Uterus (tissue), 4 donors: Measurements from ENCODE around the gene SEMA3D. TPM values are rescaled to one million over a fixed set of nuclear protein-coding genes. Genes with fewer than 3 reads are reported as not detected.

Source experiments
- DNase-seq, 2 donors: peaks; one replicate each; pipeline ENCODE4 v3.0.0-alpha.2; 2019 to 2020
- H3K27ac ChIP-seq, 2 donors: fragments of 200-600 bp; sonication (generic); 1 replicate in 1 of 2; 2 replicates in 1 of 2; pipeline ENCODE4 v1.5.1; 2016 to 2018
- H3K27me3 ChIP-seq, 2 donors: fragments of 200-600 bp; sonication (generic); one replicate each; pipeline ENCODE4 v1.5.1; 2018 to 2019; ENCODE audit warnings: control low read depth in 1 of 2
- H3K36me3 ChIP-seq, 2 donors: fragments of 200-600 bp; sonication (generic); one replicate each; pipeline ENCODE4 v1.5.1; 2019; ENCODE audit warnings: control low read depth in 1 of 2
- H3K4me1 ChIP-seq, 2 donors: fragments of 200-600 bp; sonication (generic); one replicate each; pipeline ENCODE4 v1.5.1; 2018 to 2019; ENCODE audit warnings: control low read depth in 1 of 2
- H3K4me3 ChIP-seq, 2 donors: fragments of 200-600 bp; sonication (generic); 1 replicate in 1 of 2; 2 replicates in 1 of 2; pipeline ENCODE4 v1.5.1; 2018 to 2019; ENCODE audit warnings: mild to moderate bottlenecking in 1 of 2
- H3K9me3 ChIP-seq, 2 donors: fragments of 200-600 bp; sonication (generic); one replicate each; pipeline ENCODE4 v1.5.1; 2019; ENCODE audit warnings: control low read depth in 1 of 2
- CTCF ChIP-seq, 4 experiments: fragments of 200-600 bp in 2 of 4; fragments of 450-650 bp in 2 of 4; sonication (generic) in 2 of 4; IDR thresholded peaks; one replicate each; pipeline ENCODE4 v1.5.1; 2016 to 2019; ENCODE audit warnings: antibody characterized with exemption in 4 of 4, mild to moderate bottlenecking in 2 of 4, moderate library complexity in 1 of 4
- POLR2A ChIP-seq, 2 donors: fragments of 450-650 bp; IDR thresholded peaks; one replicate each; pipeline ENCODE4 v1.6.1; 2016; ENCODE audit warnings: antibody characterized with exemption in 2 of 2, mild to moderate bottlenecking in 1 of 2, moderate library complexity in 1 of 2
- intact Hi-C: fragments of 100-400 bp; cut with DNase I; formaldehyde crosslinking; loops from one replicate; pipeline ENCODE4 v1.15.1; 2023; ENCODE audit warnings: low total_unique reads
- total RNA-seq, 4 donors: library from RNA; depleted of rRNA in 3 of 4; stranded (reverse); fragments of >200 nt in 3 of 4; gene quantifications; one replicate each; pipeline versions ENCODE4 v1.1.0 to v1.2.4, GENCODE V29; 2014 to 2023
- donor health status: DM: yes; HTN: yes; CAD: no.

The SEMA3D gene
- total RNA-seq, 4 donors from 2014 or later, result 7.1 to 68.6 (median 20.4) TPM

GRCh38 chr7:84950836-84951235, 236.0 kb downstream of the SEMA3D start:
- Histone ChIP-seq H3K27ac (no peak overlapping the region), H3K36me3 (no peaks in the 10 kb centered on the region), H3K4me3 (no peak overlapping the region), H3K4me1 (no peaks in the 10 kb centered on the region), H3K9me3 (no peaks in the 10 kb centered on the region), H3K27me3 (no peaks in the 10 kb centered on the region)
- DNase-seq, result no peak
- intact Hi-C loops, result no loop called here
- TF ChIP-seq POLR2A (IDR thresholded peaks at IDR 0.05), result no peak
- TF ChIP-seq CTCF (IDR thresholded peaks at IDR 0.05), result no peak

DNA sequence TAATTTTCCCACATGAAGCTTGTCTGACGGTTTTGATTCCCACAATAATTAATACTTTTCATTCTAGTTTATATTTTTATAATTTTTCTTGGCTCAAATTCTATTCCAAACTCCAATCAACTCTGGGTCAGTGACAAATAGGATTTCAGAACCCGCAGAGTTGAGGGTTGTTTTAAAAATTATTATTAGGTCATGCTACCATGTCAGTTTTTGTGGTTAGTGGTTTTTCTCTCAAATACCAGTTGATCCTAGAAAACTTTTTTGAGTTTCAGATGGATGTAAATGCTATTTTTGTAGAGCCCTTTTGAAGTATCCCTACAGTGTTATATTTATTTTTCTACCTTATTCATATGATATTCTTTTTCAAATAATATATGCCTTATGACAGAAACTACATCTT, 237.4 kb downstream of the SEMA3D start:
- H3K9me3 ChIP-seq, result no peaks in the 10 kb centered on the region
- H3K36me3 ChIP-seq, result no peaks in the 10 kb centered on the region
- H3K27ac ChIP-seq, result no peak overlapping the region
- TF ChIP-seq CTCF (IDR thresholded peaks at IDR 0.05), result no peak
- no peak for TF ChIP-seq POLR2A (IDR thresholded peaks at IDR 0.05)
- no peak for DNase-seq
- intact Hi-C loops, result no loop called here
- no peaks in the 10 kb centered on the region for H3K27me3 ChIP-seq
- no peaks in the 10 kb centered on the region for H3K4me1 ChIP-seq
- no peak overlapping the region for H3K4me3 ChIP-seq

GRCh38 chr7:84949067-84949466, 237.8 kb downstream of the SEMA3D start:
- no peaks in the 10 kb centered on the region for H3K36me3 ChIP-seq
- no peaks in the 10 kb centered on the region for H3K27me3 ChIP-seq
- no peaks in the 10 kb centered on the region for H3K4me1 ChIP-seq
- H3K9me3 ChIP-seq, result no peaks in the 10 kb centered on the region
- no peak overlapping the region for H3K4me3 ChIP-seq
- intact Hi-C loops, result no loop called here
- no peak overlapping the region for H3K27ac ChIP-seq
- no peak for DNase-seq
- no peak for TF ChIP-seq POLR2A (IDR thresholded peaks at IDR 0.05)
- TF ChIP-seq CTCF (IDR thresholded peaks at IDR 0.05), result no peak

- no peak for TF ChIP-seq POLR2A (IDR thresholded peaks at IDR 0.05)
- no peak for TF ChIP-seq CTCF (IDR thresholded peaks at IDR 0.05)
- no peak overlapping the region for H3K4me3 ChIP-seq
- no peak overlapping the region for H3K27ac ChIP-seq
- DNase-seq, result no peak
- H3K36me3 ChIP-seq, result no peaks in the 10 kb centered on the region
- intact Hi-C loops, result no loop called here
- no peaks in the 10 kb centered on the region for H3K4me1 ChIP-seq
- H3K9me3 ChIP-seq, result no peaks in the 10 kb centered on the region
- no peaks in the 10 kb centered on the region for H3K27me3 ChIP-seq
These were observed 238.2 kb downstream of the SEMA3D start for GRCh38 chr7:84948634-84949033.

DNA sequence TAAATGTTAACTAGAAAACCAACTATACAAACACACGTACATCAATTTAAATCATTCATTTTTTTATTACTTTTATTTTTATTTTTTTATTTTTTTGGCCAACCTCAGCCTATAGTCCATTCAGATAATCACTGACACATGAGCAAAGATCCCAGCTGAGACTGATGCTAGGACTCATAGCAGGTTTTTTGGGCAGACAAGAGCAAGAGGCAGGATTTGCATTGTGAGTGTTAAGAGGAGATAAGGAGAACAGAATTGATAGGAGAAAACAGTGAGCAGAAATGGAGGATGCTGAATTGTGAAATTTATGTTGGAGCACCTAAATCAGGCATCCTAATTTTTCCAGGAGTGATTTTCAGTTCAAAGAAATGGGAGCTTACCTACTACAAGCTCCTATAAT, 240.3 kb downstream of the SEMA3D start:
- no peak for DNase-seq
- Histone ChIP-seq H3K36me3 (no peaks in the 10 kb centered on the region), H3K4me3 (no peak overlapping the region), H3K9me3 (no peaks in the 10 kb centered on the region), H3K27ac (no peak overlapping the region), H3K27me3 (no peaks in the 10 kb centered on the region), H3K4me1 (no peaks in the 10 kb centered on the region)
- TF ChIP-seq CTCF (IDR thresholded peaks at IDR 0.05) (no peak), POLR2A (IDR thresholded peaks at IDR 0.05) (no peak)
- intact Hi-C loops, result no loop called here
